Panc1 (cell line): ENCODE data around the gene TSSK1B.

Experiments
- CTCF ChIP-seq: fragments of 450-650 bp; IDR thresholded peaks from 2 replicates; pipeline ENCODE4 v1.5.1; 2017; ENCODE audit warnings: mild to moderate bottlenecking
- POLR2AphosphoS5 ChIP-seq: IDR thresholded peaks from 2 replicates; pipeline ENCODE4 v1.6.1; 2012; ENCODE audit warnings: mild to moderate bottlenecking, low read depth, low read length, moderate library complexity

GRCh38 chr5:113404269-113404668 lies 30.5 kb downstream of the TSSK1B start:
- TF ChIP-seq CTCF, result no peak
- no peak for TF ChIP-seq POLR2AphosphoS5
